Hematopoietic multipotent progenitor cell treated with erythropoietin and hydrocortisone succinate and interleukin-3 and kit ligand, for 17 days (in vitro differentiated cells): ENCODE measurements around the gene PANX2.

ENCODE experiments used
- DNase-seq: peaks from one replicate; pipeline ENCODE4 v3.0.0-alpha.2; 2015; ENCODE audit warnings: low spot score

PANX2 gene

GRCh38 chr22:50184902-50185374 is 14.4 kb downstream of the PANX2 start:
- DNase-seq, result no peak

- peak; percentile 76 for DNase-seq
Observed at GRCh38 chr22:50185375-50186087, 15.0 kb downstream of the PANX2 start, which contains the start of gene TRABD. TRABD (plus strand) TSS chr22:50185913; CDS start chr22:50193061, 7,148 bp downstream.

GRCh38 chr22:50186181-50186714 is 15.7 kb downstream of the PANX2 start:
- DNase-seq, result no peak

- DNase-seq, result no peak
Observed at GRCh38 chr22:50186761-50187523, 16.4 kb downstream of the PANX2 start.

GRCh38 chr22:50188356-50188755 is 17.8 kb downstream of the PANX2 start:
- DNase-seq, result no peak

GRCh38 chr22:50189184-50189848 is 18.8 kb downstream of the PANX2 start:
- DNase-seq, result no peak

- no peak for DNase-seq
Observed at GRCh38 chr22:50189849-50190181, 19.3 kb downstream of the PANX2 start.

GRCh38 chr22:50190182-50190940 is 19.8 kb downstream of the PANX2 start:
- peak; percentile 62 for DNase-seq

- no peak for DNase-seq
Observed at GRCh38 chr22:50190941-50191741, 20.6 kb downstream of the PANX2 start.

- DNase-seq, result no peak
Observed at GRCh38 chr22:50192436-50193204, 22.1 kb downstream of the PANX2 start.

GRCh38 chr22:50193621-50194020 is 23.1 kb downstream of the PANX2 start:
- no peak for DNase-seq

- no peak for DNase-seq
Observed at GRCh38 chr22:50194037-50194805, 23.7 kb downstream of the PANX2 start.

GRCh38 chr22:50196256-50196655 is 25.7 kb downstream of the PANX2 start:
- DNase-seq, result no peak

GRCh38 chr22:50197000-50197800 is 26.7 kb downstream of the PANX2 start:
- DNase-seq, result no peak

- no peak for DNase-seq
Observed at GRCh38 chr22:50197856-50198623, 27.5 kb downstream of the PANX2 start.

- DNase-seq, result no peak
Observed at GRCh38 chr22:50198624-50199017, 28.1 kb downstream of the PANX2 start.

GRCh38 chr22:50199251-50199721 is 28.8 kb downstream of the PANX2 start:
- no peak for DNase-seq
